ENCODE measurements around the gene CIAO2B. TPM values are rescaled to one million over a fixed set of nuclear protein-coding genes. Genes with fewer than 3 reads are reported as not detected.

CIAO2B gene
- total and polyA plus RNA-seq, 3 donors from 2014 or later, result 113 to 179 (median 145) TPM

GRCh38 chr16:66972983-66973382, 38.8 kb upstream of the CIAO2B start:
- Histone ChIP-seq H3K4me3 (no peak overlapping the region), H3K9me3 (no peaks in the 10 kb centered on the region), H3K27ac (no peak overlapping the region), H3K4me1 (no peaks in the 10 kb centered on the region), H3K27me3 (no peaks in the 10 kb centered on the region), H3K36me3 (ENCODE audit: low read depth, missing control alignments) (no peaks in the 10 kb centered on the region)
- WGBS, 2 donors, result 77 to 78% methylated on average over 9 of the region's 9 CpGs
- no peak for DNase-seq
- intact Hi-C loops (cut with DNase I; ENCODE audit: low total_unique reads), result no loop called here
- TF ChIP-seq CTCF (IDR thresholded peaks at IDR 0.05), result no peak
- no peak for TF ChIP-seq POLR2A (IDR thresholded peaks at IDR 0.05)

GRCh38 chr16:66970775-66971720, 36.8 kb upstream of the CIAO2B start:
- WGBS, 2 donors, result 83 to 88% methylated on average over 10 of the region's 10 CpGs
- Histone ChIP-seq H3K27ac (no peak overlapping the region), H3K4me1 (no peaks in the 10 kb centered on the region), H3K36me3 (ENCODE audit: low read depth, missing control alignments) (no peaks in the 10 kb centered on the region), H3K9me3 (no peaks in the 10 kb centered on the region), H3K27me3 (no peaks in the 10 kb centered on the region), H3K4me3 (no peak overlapping the region)
- TF ChIP-seq POLR2A (IDR thresholded peaks at IDR 0.05) (no peak), CTCF (IDR thresholded peaks at IDR 0.05) (no peak)
- intact Hi-C loops (cut with DNase I; ENCODE audit: low total_unique reads), result no loop called here
- no peak for DNase-seq

GRCh38 chr16:66968847-66969246, 34.6 kb upstream of the CIAO2B start:
- Histone ChIP-seq H3K27me3 (no peaks in the 10 kb centered on the region), H3K27ac (no peak overlapping the region), H3K9me3 (no peaks in the 10 kb centered on the region), H3K36me3 (ENCODE audit: low read depth, missing control alignments) (no peaks in the 10 kb centered on the region), H3K4me1 (no peaks in the 10 kb centered on the region), H3K4me3 (no peak overlapping the region)
- WGBS, 2 donors, result 92 to 93% methylated on average over 5 of the region's 5 CpGs
- DNase-seq, result no peak
- TF ChIP-seq CTCF (IDR thresholded peaks at IDR 0.05), result no peak
- no peak for TF ChIP-seq POLR2A (IDR thresholded peaks at IDR 0.05)
- intact Hi-C loops (cut with DNase I; ENCODE audit: low total_unique reads), result no loop called here

- H3K27ac ChIP-seq, result no peak overlapping the region
- H3K27me3 ChIP-seq, result no peaks in the 10 kb centered on the region
- no peaks in the 10 kb centered on the region for H3K36me3 ChIP-seq (ENCODE audit: low read depth, missing control alignments)
- no peaks in the 10 kb centered on the region for H3K4me1 ChIP-seq
- 86% methylated on average over 6 of the region's 6 CpGs; no CpG with 5 or more reads in 1 of the 2 donors for WGBS, 2 donors
- H3K9me3 ChIP-seq, result no peaks in the 10 kb centered on the region
- TF ChIP-seq CTCF (IDR thresholded peaks at IDR 0.05) (no peak), POLR2A (IDR thresholded peaks at IDR 0.05) (no peak)
- intact Hi-C loops (cut with DNase I; ENCODE audit: low total_unique reads), result no loop called here
- no peak for DNase-seq
- H3K4me3 ChIP-seq, result no peak overlapping the region
Observed at GRCh38 chr16:66964049-66964448, 29.8 kb upstream of the CIAO2B start.

Measured in testis (tissue), 3 donors.